Measurements from ENCODE around the gene ITGB7. TPM values are rescaled to one million over a fixed set of nuclear protein-coding genes. Genes with fewer than 3 reads are reported as not detected.

Gene ITGB7
- total and polyA plus RNA-seq, 10 of the 15 experiments (the other 5 are each of a cell fraction or from before 2014, with no cell fraction given) = 54.5 to 487 (median 252) TPM

DNA sequence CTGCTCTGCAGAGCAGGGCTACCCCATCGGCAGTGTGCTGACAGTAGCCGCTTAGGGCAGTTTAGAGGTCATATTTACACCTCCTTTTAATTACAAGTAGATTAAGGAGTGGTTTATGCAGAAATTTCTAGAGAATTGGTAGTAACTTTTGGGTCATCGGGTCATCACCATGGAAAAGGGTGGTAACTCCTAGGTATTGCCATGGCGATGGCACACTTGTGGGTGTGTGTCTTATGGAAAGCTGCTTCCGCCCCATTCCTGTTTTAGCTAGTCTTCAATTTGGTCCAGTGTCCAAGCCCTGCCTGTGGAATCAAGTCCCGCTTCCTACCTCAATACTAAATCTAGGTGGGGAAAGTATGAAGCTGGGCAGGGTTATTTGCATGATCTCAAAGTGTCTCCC, 56.0 kb downstream of the ITGB7 start:
- no peak overlapping the region for H2AFZ ChIP-seq (ENCODE audit: control insufficient read depth, low read depth, low read length)
- ChIA-PET SMC1A (ENCODE audit: uncharacterized antibody, unreplicated experiment) (interaction anchor here (0.6 to 1.0 kb wide), 2 partner anchors 22 to 25 kb away, joined by 3 to 4 read pairs; no protein-coding TSS in a partner anchor), RAD21 (ENCODE audit: unreplicated experiment) (no interaction called here), POLR2A (no interaction called here), CTCF (interaction anchor here (0.5 to 1.1 kb wide), 3 partner anchors 139 to 322 kb away, joined by 3 to 5 read pairs (median 3); no protein-coding TSS in a partner anchor)
- H3K4me1 ChIP-seq (ENCODE audit: control insufficient read depth, insufficient read depth, low read length) = no peaks in the 10 kb centered on the region
- H3K9ac ChIP-seq (ENCODE audit: control insufficient read depth, insufficient read depth, low read length) = no peak overlapping the region
- H3K27me3 ChIP-seq (replicated peaks in 1 of 2; ENCODE audit: control insufficient read depth in 2 of 2, insufficient read depth in 2 of 2, low read length in 1 of 2) = no peaks in the 10 kb centered on the region
- no peaks in the 10 kb centered on the region for H3K36me3 ChIP-seq (ENCODE audit: control insufficient read depth in 2 of 2, insufficient read depth in 2 of 2, low read length in 1 of 2)
- intact Hi-C loops (cut with micrococcal nuclease; ENCODE audit: unreplicated experiment) (no loop called here), in situ Hi-C loops (cut with MboI) (no loop called here)
- BruUV-seq (replicated peaks) = no TSS peak
- H3K9me3 ChIP-seq (replicated peaks; ENCODE audit: control insufficient read depth, insufficient read depth, low read length) = no peaks in the 10 kb centered on the region; the same call in 2 of the 3 replicates
- ATAC-seq (no peak), DNase-seq (ENCODE audit: low read depth, low spot score) (no peak), FAIRE-seq (no peak)
- no peak overlapping the region for H3K4me3 ChIP-seq
- H3K79me2 ChIP-seq (ENCODE audit: control insufficient read depth, insufficient read depth, low read length) = no peaks in the 10 kb centered on the region
- 79% methylated on average over 6 of the region's 6 CpGs for WGBS (ENCODE audit: insufficient coverage, insufficient replicate concordance, low lambda C conversion rate, missing lambda C conversion rate)
- H3K27ac ChIP-seq (ENCODE audit: control insufficient read depth, insufficient read depth) = no peak overlapping the region
- no peak overlapping the region for H3K4me2 ChIP-seq (ENCODE audit: control insufficient read depth, insufficient read depth)
- no peak for TF ChIP-seq FOXK2 (IDR thresholded peaks at IDR 0.05)
- TF ChIP-seq NFXL1 (IDR thresholded peaks at IDR 0.05; ENCODE audit: borderline replicate concordance) = no peak
- TF ChIP-seq, protein P1, sequence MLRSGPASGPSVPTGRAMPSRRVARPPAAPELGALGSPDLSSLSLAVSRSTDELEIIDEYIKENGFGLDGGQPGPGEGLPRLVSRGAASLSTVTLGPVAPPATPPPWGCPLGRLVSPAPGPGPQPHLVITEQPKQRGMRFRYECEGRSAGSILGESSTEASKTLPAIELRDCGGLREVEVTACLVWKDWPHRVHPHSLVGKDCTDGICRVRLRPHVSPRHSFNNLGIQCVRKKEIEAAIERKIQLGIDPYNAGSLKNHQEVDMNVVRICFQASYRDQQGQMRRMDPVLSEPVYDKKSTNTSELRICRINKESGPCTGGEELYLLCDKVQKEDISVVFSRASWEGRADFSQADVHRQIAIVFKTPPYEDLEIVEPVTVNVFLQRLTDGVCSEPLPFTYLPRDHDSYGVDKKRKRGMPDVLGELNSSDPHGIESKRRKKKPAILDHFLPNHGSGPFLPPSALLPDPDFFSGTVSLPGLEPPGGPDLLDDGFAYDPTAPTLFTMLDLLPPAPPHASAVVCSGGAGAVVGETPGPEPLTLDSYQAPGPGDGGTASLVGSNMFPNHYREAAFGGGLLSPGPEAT (IDR thresholded peaks at IDR 0.05; ENCODE audit: low read depth) = no peak
- TF ChIP-seq, protein P2, sequence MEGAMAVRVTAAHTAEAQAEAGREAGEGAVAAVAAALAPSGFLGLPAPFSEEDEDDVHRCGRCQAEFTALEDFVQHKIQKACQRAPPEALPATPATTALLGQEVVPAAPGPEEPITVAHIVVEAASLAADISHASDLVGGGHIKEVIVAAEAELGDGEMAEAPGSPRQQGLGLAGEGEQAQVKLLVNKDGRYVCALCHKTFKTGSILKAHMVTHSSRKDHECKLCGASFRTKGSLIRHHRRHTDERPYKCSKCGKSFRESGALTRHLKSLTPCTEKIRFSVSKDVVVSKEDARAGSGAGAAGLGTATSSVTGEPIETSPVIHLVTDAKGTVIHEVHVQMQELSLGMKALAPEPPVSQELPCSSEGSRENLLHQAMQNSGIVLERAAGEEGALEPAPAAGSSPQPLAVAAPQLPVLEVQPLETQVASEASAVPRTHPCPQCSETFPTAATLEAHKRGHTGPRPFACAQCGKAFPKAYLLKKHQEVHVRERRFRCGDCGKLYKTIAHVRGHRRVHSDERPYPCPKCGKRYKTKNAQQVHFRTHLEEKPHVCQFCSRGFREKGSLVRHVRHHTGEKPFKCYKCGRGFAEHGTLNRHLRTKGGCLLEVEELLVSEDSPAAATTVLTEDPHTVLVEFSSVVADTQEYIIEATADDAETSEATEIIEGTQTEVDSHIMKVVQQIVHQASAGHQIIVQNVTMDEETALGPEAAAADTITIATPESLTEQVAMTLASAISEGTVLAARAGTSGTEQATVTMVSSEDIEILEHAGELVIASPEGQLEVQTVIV (IDR thresholded peaks at IDR 0.05; ENCODE audit: borderline replicate concordance, partially characterized antibody) = no peak
- TF ChIP-seq CEBPB (IDR thresholded peaks at IDR 0.05; ENCODE audit: borderline replicate concordance in 1 of 2, low read depth in 2 of 2, low read length in 2 of 2) = no peak
- TF ChIP-seq, protein P3, sequence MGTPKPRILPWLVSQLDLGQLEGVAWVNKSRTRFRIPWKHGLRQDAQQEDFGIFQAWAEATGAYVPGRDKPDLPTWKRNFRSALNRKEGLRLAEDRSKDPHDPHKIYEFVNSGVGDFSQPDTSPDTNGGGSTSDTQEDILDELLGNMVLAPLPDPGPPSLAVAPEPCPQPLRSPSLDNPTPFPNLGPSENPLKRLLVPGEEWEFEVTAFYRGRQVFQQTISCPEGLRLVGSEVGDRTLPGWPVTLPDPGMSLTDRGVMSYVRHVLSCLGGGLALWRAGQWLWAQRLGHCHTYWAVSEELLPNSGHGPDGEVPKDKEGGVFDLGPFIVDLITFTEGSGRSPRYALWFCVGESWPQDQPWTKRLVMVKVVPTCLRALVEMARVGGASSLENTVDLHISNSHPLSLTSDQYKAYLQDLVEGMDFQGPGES (IDR thresholded peaks at IDR 0.05) = no peak
- no peak for TF ChIP-seq MYB (IDR thresholded peaks at IDR 0.05; ENCODE audit: borderline replicate concordance, low read depth, low read length)
- H4K20me1 ChIP-seq (ENCODE audit: control insufficient read depth, insufficient read depth) = no peaks in the 10 kb centered on the region

Measured in GM12878 (cell line).